Activated CD8-positive, alpha-beta memory T cell treated with anti-CD3 and anti-CD28 coated beads, Interleukin-2, amount 50 U/mL, for 4 hours (primary cell): Measurements from ENCODE around the gene MID1.

Source experiments
- DNase-seq: peaks from one replicate; pipeline ENCODE4 v3.0.0-alpha.2; 2020

MID1 gene

GRCh38 chrX:10576186-10576585 is 44.2 kb downstream of the MID1 start:
- DNase-seq = no peak

DNA sequence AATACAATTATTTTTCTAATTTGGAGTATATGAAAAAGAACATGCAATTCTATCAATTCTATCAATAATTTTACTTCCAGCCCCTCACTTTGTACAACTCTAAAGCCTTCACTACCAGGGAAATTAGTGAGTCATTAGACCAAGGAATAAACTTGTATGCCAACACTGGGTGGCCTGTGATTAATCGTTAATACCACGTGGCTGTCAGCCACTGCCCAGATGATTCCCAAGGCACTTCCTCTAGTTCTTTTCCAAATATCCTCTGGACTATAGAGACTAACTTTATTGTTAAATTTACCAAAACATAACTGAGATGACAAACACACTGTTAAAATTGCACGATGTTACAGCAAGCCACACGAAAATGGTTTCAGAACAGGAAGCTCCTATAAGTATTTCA is 45.7 kb downstream of the MID1 start:
- no peak for DNase-seq

DNA sequence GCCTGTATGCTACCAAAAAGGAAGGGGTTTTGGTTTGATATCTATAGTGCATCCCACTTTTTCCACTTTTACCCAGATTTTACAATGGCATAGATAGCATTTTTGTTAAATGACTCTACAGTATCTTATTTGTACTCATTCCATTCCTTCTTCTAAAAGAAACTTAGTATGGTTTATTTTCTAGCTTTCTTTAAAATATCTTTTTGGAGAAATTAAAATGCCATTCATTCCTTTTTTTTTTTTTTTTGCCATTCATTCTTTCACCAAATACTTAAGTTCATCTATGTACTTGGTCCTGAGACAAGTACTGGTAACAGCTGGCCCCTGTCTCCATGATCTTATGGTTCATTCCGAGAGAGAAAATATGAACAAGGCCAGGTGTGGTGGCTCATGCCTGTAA is 49.1 kb downstream of the MID1 start:
- DNase-seq = no peak

DNA sequence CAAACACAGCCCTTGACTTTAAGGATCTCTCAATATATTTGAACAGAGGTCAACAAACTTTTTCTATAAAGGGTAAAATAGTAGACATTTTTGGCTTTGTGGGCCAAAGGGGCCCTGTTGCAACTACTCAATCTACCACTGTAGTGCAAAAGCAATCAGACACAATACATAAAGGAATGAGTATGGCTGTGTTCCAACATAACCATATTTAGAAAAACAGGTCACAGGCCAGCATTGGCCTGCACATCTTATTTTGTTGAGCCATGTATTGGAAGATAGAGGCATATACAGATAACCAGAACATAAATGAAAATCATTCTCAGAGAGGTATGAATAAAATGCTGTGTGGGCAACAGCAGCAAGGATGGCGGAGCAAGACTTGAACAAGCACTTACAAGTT is 49.8 kb downstream of the MID1 start:
- no peak for DNase-seq

DNA sequence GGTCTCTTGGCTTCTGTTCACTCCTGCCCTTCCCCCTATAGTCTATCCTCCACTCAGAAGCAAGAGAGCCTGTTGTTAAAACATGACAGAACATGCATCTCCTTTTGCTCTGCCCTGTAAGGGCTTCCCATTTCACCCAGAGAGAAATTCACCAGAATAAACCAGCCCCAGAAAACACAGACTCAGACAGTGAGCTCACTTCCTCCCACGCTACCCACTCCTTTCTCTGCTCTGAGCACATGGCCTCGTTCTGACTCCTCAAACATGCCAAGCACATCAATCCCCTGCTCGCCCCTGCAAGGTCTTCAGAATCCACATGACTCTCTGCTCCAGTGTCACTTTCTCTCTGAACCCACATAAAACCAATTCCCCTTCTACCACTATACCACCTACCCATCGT is 50.4 kb downstream of the MID1 start:
- DNase-seq = no peak

- DNase-seq = no peak
Observed at GRCh38 chrX:10568428-10568827, 52.0 kb downstream of the MID1 start.

- no peak for DNase-seq
Observed at GRCh38 chrX:10567136-10567535, 53.2 kb downstream of the MID1 start.

DNA sequence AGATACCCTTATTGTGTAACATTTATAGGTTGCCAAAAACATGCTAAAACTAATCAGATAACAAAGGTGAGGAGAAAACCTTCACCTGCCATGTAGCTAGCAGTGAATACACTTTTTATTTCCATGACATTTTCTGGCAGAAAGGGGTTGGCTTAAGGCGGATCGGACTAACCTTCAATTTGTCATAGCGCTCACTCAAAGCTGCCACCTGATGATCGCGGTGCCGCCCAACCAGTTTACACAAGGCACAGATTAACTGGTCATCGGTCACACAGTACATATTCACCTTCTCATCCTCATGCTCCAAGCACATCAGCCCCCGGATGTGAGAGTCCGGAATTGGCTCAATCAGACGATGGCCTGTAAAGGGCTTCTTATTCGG is 53.7 kb downstream of the MID1 start:
- DNase-seq = no peak

DNA sequence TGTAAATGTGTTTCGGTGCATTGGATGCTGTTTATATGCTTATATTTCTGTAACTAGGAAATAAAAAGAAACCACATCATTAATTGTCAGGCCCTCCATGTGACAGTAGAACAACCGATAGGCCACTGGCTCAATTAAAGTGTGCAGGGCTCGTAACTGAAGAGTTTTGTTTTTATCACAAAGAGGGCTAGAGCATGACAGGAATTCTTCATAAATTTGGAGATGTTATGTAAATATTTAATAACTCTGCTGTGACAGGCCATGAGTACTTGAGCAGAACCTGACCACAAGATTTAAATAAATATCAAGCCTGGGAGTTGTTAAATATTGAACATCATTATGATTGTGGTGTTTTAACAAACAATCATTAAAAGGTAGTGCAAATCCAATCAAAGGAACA is 55.9 kb downstream of the MID1 start:
- DNase-seq = no peak

DNA sequence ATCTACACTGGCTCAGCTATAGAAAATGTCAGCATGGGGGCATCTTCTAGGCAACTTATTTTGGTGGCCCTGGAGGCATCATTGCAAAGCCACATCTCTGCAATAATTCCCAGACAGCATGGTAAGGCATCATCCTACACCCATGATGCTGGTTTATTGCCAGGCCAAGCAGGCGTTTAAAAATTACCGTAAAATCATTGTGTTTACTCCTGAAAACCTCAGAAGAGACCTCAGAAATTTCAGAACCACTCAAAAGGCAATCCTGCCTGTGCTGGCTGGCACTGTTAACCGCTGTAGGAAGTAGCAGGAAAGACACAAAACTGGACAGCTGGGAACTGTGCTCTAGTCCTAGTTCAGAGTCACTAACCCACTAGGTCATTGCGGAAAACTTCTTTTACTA is 63.2 kb downstream of the MID1 start:
- no peak for DNase-seq

- DNase-seq = no peak
Observed at GRCh38 chrX:10556405-10556804, 64.0 kb downstream of the MID1 start.

- no peak for DNase-seq
Observed at GRCh38 chrX:10555846-10556245, 64.5 kb downstream of the MID1 start.

GRCh38 chrX:10554612-10555270 is 65.6 kb downstream of the MID1 start:
- no peak for DNase-seq

GRCh38 chrX:10549280-10549679 is 71.1 kb downstream of the MID1 start:
- no peak for DNase-seq

DNA sequence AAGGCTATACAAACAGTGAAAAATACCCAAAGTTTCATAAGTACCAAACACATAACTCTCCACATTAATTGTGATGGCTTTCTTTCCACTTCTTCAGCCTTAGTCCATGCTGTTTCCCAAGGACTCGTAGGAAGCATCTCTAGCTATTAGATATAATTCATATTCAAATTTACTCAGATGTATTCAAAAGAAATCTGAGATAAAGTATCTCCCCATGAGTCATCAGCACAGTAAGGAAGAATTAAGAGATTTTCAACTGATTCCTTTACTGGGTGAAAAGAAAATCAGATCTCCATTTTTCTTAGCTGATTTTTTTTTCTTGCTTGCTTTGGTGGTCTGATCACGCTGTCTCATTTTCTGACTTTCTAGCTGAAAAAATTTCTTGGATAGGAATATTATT is 71.7 kb downstream of the MID1 start:
- no peak for DNase-seq

DNA sequence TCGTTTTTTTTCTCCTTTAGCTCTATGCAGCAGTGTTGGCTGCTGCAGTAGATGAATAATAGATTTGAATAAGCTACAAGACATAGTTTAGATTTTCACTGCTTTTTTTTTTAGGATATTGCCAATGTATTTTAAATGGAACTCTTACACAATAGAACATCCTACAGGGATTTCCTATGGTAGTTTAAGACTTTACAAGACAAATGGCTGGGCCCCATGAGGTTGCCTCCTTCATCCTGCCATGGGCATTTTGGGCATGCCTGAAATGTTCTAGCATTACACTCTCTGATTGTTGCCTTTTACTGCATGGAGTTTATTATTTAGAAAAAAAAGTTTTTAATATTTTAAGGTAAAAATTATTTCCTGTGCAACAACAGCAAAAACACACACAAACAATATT is 74.5 kb downstream of the MID1 start:
- DNase-seq = no peak

GRCh38 chrX:10542586-10542985 is 77.8 kb downstream of the MID1 start:
- no peak for DNase-seq

DNA sequence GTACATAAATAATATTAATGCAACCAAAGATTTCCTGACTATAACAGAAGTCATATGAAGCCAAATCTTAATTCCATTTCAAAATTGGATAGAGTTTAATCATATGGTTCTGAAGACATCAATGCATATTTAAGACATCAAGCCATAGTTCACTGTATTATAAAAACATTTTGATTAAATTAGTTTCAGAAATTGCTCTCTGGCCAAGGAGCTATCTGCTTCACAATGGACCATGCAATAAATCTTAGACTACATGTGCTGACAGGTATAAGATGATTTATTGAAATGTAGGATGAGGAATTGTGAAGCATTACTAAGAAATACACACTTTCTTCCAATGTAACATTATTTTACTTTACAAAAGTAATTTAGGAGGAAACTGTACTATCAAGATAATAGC is 81.6 kb downstream of the MID1 start:
- DNase-seq = no peak

GRCh38 chrX:10537308-10537707 is 83.1 kb downstream of the MID1 start:
- no peak for DNase-seq

- no peak for DNase-seq
Observed at GRCh38 chrX:10536744-10537143, 83.6 kb downstream of the MID1 start.

- DNase-seq = no peak
Observed at GRCh38 chrX:10534611-10535010, 85.8 kb downstream of the MID1 start.

DNA sequence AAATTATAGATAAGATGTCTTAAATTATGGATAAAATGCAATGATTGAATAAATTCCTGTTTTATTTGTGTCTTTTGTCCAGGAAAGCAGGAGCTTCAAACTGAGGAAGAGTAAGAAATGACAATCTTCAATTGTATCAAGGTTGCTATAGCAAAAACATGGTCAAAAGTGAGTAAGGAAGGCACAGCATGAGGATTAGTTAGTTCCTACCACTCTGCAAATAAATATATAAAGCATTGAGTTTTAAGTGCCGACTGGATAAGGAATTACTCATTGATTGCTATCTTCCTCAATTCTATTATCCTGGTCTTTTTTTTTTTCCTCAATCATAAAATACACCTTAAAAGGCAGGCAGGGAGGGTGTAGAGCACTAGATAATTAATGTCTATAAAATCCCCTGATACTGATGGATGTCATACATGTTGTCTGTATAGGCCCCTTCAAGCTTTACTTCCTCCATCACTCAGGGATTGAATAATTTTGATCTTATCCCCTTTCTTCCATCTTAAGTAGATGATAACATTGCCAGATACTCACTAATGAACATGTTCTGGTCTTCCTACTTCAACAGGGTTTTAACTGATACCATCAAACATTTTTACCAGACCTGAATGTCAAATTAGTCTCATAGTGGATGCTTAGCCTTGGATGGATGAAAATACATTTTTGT is 86.6 kb downstream of the MID1 start:
- no peak for DNase-seq

DNA sequence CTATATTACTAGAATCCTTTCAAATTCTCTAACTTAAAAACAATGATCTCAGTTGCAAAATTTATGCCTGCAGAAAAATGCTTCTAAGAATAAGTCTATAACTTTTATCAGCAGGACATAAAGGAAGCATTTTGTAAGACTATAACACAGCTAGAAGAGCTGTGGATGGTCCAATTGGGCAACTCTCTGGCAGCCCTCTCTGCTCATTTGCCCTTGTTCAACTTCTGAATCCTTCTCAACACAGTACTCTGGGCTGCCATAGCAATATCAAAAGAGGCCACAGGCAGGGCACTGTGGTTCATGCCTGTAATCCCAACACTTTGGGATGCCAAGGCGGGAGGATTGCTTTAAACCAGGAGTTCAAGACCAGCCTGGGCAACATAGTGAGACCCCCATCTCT is 88.5 kb downstream of the MID1 start:
- no peak for DNase-seq

GRCh38 chrX:10529344-10529743 is 91.0 kb downstream of the MID1 start:
- no peak for DNase-seq

GRCh38 chrX:10526451-10526850 is 93.9 kb downstream of the MID1 start:
- no peak for DNase-seq
